GM12872 (cell line): ENCODE results near the gene KRTAP5-11.

ENCODE experiments used
- TF ChIP-seq, protein P1 (sequence below): IDR thresholded peaks from 3 replicates; pipeline ENCODE4 v1.5.1; 2011; ENCODE audit warnings: low read depth, mild to moderate bottlenecking, low read length, moderate library complexity; ENCODE audit not compliant: insufficient read depth

KRTAP5-11 gene

DNA sequence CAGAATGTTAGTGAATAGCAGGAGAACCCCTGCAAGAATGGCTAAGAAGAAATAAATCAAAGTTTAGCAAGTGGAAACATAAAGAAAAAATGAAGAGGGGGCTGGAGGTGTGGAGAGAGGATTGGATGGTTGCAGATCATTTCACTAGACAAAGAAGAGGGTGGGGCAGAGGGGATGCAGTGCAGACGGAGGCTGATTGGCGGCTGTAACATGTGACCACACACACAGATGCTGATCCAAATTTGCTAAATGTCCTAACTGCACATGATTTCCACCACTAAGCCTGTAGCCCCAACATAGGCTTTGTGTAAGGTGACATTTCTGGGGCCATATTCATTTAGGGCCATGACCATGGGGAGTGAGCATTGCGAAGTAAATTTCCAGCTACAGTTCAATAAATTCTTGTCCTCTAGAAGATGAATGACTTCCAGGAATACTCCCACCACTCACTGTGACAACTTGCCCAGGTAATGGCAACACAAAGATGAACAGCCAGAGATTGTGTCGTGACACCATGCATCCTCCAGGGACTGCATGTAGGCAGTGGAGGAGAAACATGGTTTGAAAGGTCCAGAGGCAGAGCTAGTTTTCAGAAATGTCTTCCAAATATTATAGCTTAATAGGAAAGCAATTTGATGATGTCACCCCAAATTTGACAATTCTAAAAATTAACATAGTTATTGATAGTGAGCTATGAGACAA, 6.8 kb downstream of the KRTAP5-11 start:
- TF ChIP-seq, protein P1, sequence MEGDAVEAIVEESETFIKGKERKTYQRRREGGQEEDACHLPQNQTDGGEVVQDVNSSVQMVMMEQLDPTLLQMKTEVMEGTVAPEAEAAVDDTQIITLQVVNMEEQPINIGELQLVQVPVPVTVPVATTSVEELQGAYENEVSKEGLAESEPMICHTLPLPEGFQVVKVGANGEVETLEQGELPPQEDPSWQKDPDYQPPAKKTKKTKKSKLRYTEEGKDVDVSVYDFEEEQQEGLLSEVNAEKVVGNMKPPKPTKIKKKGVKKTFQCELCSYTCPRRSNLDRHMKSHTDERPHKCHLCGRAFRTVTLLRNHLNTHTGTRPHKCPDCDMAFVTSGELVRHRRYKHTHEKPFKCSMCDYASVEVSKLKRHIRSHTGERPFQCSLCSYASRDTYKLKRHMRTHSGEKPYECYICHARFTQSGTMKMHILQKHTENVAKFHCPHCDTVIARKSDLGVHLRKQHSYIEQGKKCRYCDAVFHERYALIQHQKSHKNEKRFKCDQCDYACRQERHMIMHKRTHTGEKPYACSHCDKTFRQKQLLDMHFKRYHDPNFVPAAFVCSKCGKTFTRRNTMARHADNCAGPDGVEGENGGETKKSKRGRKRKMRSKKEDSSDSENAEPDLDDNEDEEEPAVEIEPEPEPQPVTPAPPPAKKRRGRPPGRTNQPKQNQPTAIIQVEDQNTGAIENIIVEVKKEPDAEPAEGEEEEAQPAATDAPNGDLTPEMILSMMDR = no peak

DNA sequence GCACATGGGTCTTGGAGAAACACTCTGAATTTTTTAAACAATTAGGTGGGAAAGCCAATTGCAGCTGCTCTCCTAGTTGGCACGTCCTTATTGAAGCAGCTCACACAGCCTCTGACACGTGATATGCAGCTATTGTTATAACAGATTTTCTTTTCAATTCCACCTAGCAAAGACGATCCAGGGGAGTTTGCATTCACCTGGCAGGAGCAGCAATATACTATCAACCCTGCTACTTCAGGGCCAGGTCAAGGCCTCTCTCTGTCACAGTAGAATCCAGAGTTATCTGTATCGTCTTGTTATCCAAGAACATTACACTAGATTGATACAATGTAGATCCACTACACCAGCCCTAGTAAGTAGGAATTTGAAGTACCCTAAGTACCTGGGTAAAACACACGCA, 8.3 kb downstream of the KRTAP5-11 start:
- TF ChIP-seq, protein P1 = no peak

DNA sequence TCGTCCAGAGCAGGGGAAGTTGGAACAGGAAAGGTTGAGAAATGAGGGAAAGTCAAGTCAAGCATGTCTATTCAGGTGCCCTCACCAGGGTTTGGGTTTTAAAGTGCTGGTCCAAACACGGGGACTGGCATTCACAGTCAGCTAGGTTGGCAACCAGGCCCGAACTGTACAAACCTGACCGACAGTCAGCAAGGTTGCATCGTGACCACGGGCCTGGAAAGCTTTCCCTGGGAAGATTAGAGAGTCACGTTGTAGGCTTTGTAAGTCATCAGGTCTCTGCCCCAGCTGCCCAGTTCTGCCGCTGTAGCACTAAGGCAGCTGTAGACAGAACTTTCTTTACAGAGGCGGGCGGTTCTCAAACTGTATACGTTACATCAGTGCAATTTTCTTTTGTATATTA, 9.9 kb downstream of the KRTAP5-11 start:
- TF ChIP-seq, protein P1 = no peak

DNA sequence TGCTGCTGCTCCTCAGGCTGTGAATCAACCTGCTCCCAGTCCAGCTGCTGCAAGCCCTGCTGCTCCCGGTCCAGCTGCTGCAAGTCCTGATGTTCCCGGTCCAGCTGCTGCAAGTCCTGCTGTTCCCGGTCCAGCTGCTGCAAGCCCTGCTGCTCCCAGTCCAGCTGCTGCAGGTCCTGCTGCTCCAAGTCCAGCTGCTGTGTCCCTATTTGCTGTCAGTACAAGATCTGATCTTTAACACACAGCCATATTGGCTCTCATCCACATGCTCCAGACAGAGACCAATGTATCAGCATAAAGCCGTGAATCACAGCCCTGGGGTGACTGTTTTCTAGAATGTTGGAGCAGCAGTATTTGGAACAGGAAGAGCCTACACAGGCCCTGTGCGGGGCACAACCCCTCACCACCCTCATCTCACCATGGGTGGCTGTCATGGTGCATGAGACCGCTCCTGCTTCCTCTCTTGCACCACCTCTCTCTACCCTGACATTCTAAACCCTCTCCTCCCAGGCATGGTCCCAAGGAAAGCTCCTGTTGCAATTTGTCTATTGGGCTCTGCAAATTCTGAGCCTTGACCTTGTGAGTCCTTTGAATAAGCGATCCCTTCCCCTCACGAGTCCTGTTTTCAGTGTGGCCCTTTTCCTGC, 13.8 kb downstream of the KRTAP5-11 start:
- TF ChIP-seq, protein P1 = no peak

DNA sequence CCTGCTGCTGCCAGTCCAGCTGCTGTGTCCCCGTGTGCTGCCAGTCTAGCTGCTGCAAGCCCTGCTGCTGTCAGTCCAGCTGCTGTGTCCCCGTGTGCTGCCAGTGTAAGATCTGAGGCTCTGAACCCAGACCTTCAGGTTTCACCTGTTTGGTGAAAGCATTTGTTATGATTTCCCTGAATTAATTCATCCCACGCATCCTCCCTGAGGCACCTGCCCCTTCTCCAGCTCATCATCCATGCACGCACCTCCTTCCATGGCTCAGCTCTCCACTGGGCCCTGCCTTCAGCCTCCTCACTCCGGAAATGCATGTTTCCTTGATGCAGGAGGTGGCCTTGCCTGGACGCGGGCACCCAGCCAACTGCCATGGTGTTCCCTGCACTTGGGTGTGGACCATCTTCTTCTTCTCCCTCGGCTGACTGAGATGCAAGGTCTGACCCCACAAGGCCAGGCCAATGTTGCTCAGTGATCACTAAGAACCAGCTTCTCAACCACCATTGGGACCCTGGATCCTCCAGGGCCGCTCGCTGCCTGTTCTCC, 16.5 kb downstream of the KRTAP5-11 start:
- TF ChIP-seq, protein P1 = no peak

DNA sequence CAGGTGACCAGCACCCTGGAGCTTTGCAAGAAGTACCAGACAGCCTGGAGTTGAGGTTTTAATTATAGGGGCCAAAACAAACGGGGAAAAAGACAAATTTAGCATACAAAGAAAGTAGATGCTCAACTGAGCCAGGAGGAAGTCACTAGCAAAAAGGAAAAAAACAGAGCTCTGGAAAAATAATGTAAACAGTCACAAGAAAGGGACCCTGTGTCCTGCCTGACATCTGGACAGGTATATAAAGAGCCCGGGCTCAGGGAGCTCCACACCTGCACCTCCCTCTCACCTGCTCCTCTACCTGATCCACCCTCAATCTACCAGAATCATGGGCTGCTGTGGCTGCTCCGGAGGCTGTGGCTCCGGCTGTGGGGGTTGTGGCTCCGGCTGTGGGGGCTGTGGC, 17.4 kb downstream of the KRTAP5-11 start, which contains the start of gene KRTAP5-10:
KRTAP5-10 (plus strand) TSS at position 301 of the 400 bp plus-strand sequence; CDS start at position 326, 25 bp downstream.
- TF ChIP-seq, protein P1 = no peak

DNA sequence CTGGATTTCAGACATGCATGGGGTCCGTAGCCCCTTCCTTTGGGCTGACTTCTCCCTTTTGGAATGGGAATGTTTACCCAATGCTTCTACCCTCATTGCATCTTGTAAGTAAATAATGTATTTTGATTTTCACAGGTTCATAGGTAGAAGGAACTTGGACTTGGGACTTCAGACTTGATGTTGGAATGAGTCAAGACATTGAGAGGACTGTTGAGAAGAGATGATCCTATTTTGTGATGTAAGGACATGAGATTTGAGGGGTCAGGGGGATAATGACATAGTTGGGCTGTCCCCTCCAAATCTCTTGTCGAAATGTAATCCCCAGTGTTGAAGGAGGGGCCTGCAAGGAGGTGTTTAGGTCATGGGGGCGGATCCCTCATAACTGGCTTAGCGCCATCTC, 18.2 kb downstream of the KRTAP5-11 start:
- TF ChIP-seq, protein P1 = no peak
